ENCODE data around the gene ADGRL2. TPM values are rescaled to one million over a fixed set of nuclear protein-coding genes. Genes with fewer than 3 reads are reported as not detected.

The ADGRL2 gene
- total and polyA plus RNA-seq, 9 of the 15 experiments (the other 6 are each of a cell fraction or from before 2014, with no cell fraction given): 0.03 to 0.15 (median 0.13) TPM; not detected in 6

GRCh38 chr1:82001345-82001744 lies 200.6 kb downstream of the ADGRL2 start:
- in situ Hi-C loops (cut with MboI): no loop called here
- TF ChIP-seq, protein P1, sequence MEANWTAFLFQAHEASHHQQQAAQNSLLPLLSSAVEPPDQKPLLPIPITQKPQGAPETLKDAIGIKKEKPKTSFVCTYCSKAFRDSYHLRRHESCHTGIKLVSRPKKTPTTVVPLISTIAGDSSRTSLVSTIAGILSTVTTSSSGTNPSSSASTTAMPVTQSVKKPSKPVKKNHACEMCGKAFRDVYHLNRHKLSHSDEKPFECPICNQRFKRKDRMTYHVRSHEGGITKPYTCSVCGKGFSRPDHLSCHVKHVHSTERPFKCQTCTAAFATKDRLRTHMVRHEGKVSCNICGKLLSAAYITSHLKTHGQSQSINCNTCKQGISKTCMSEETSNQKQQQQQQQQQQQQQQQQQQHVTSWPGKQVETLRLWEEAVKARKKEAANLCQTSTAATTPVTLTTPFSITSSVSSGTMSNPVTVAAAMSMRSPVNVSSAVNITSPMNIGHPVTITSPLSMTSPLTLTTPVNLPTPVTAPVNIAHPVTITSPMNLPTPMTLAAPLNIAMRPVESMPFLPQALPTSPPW (CRISPR knock-in tag; IDR thresholded peaks at IDR 0.05): no peak
- TF ChIP-seq SAFB2 (IDR thresholded peaks at IDR 0.05; ENCODE audit: borderline replicate concordance, low read depth, low read length, severe bottlenecking) (no peak), ZNF175 (CRISPR knock-in tag; IDR thresholded peaks at IDR 0.05; ENCODE audit: low read depth) (no peak), SIN3B (IDR thresholded peaks at IDR 0.05; ENCODE audit: low read depth) (no peak), CBX2 (IDR thresholded peaks at IDR 0.05; ENCODE audit: insufficient read depth, low read length, poor library complexity, severe bottlenecking) (no peak), ARID3B (CRISPR knock-in tag; IDR thresholded peaks at IDR 0.05; ENCODE audit: borderline replicate concordance) (no peak), ZNF277 (CRISPR knock-in tag; IDR thresholded peaks at IDR 0.05; ENCODE audit: borderline replicate concordance) (no peak), GTF2F1 (IDR thresholded peaks at IDR 0.05; ENCODE audit: low read depth, low read length) (no peak), HDAC8 (tag; IDR thresholded peaks at IDR 0.05) (no peak), POLR3A (IDR thresholded peaks at IDR 0.05; ENCODE audit: borderline replicate concordance, extremely low read depth, insufficient read depth, insufficient read length) (no peak), RBM39 (optimal IDR thresholded peaks at IDR 0.05; ENCODE audit: low read depth, low read length) (no peak), EGR1 (conservative IDR thresholded peaks at IDR 0.05) (no peak), ZNF184 (CRISPR knock-in tag; IDR thresholded peaks at IDR 0.05) (no peak), ZNF146 (CRISPR knock-in tag; IDR thresholded peaks at IDR 0.05; ENCODE audit: unreplicated experiment) (no peak), POLR3G (IDR thresholded peaks at IDR 0.05; ENCODE audit: extremely low read depth, insufficient read length, insufficient replicate concordance) (no peak)
- TF ChIP-seq, protein P2, sequence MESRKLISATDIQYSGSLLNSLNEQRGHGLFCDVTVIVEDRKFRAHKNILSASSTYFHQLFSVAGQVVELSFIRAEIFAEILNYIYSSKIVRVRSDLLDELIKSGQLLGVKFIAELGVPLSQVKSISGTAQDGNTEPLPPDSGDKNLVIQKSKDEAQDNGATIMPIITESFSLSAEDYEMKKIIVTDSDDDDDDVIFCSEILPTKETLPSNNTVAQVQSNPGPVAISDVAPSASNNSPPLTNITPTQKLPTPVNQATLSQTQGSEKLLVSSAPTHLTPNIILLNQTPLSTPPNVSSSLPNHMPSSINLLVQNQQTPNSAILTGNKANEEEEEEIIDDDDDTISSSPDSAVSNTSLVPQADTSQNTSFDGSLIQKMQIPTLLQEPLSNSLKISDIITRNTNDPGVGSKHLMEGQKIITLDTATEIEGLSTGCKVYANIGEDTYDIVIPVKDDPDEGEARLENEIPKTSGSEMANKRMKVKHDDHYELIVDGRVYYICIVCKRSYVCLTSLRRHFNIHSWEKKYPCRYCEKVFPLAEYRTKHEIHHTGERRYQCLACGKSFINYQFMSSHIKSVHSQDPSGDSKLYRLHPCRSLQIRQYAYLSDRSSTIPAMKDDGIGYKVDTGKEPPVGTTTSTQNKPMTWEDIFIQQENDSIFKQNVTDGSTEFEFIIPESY (CRISPR knock-in tag; IDR thresholded peaks at IDR 0.05): no peak

More at GRCh38 chr1:82001345-82001744, 200.6 kb downstream of the ADGRL2 start:
- CTCF ChIA-PET (ENCODE audit: low intra/inter-chr PET ratio): no interaction called here
- H3K4me3 ChIP-seq: no peak overlapping the region
- H3K4me2 ChIP-seq (ENCODE audit: insufficient read depth, low read length): no peak overlapping the region
- no peaks in the 10 kb centered on the region for H3K27me3 ChIP-seq (ENCODE audit: control insufficient read depth in 2 of 2, insufficient read depth in 2 of 2, low read length in 2 of 2)
- no peaks in the 10 kb centered on the region for H3K9me1 ChIP-seq (ENCODE audit: control insufficient read depth, insufficient read depth, low read length)
- no peaks in the 10 kb centered on the region for H3K79me2 ChIP-seq (ENCODE audit: control insufficient read depth, insufficient read depth, low read length)
- 4% methylated on average over 4 of the region's 4 CpGs for WGBS (ENCODE audit: insufficient coverage, low coverage, missing lambda C conversion rate)
- H3K4me1 ChIP-seq (replicated peaks in 1 of 2; ENCODE audit: control insufficient read depth in 2 of 2, insufficient read depth in 2 of 2, low read length in 2 of 2): no peaks in the 10 kb centered on the region
- no peak overlapping the region for H3K27ac ChIP-seq (ENCODE audit: extremely low read depth, low read depth, low read length)
- H3K9me3 ChIP-seq (replicated peaks; ENCODE audit: control insufficient read depth, insufficient read depth, low read depth, low read length): no peaks in the 10 kb centered on the region
- H3K9ac ChIP-seq (ENCODE audit: insufficient read depth in 1 of 2, low read depth in 2 of 2, low read length in 2 of 2): no peak overlapping the region
- no TSS peak for BruUV-seq (replicated peaks)
- DNase-seq (ENCODE audit: extremely low read depth in 1 of 4, low spot score in 3 of 4) (no peak), FAIRE-seq (no peak), ATAC-seq (no peak)
- POLR2A ChIA-PET: no interaction called here
- no peaks in the 10 kb centered on the region for H3K36me3 ChIP-seq (ENCODE audit: control insufficient read depth, insufficient read depth, low read length)
- no peaks in the 10 kb centered on the region for H4K20me1 ChIP-seq (replicated peaks; ENCODE audit: control insufficient read depth, insufficient read depth, low read length)
- no peak overlapping the region for H2AFZ ChIP-seq (ENCODE audit: low read depth, low read length)
- intact Hi-C loops (cut with micrococcal nuclease): no loop called here
